Pancreas (tissue), 10 donors: Measurements from ENCODE around the gene LUM. TPM values are rescaled to one million over a fixed set of nuclear protein-coding genes. Genes with fewer than 3 reads are reported as not detected.
A peak's percentile ranks its signal among the peaks of the same experiment; 100 is the strongest.
"Not testable (repeated sequence)": the region's sequence is repeated elsewhere in the genome, so short reads cannot be mapped to it uniquely, and the experiment has no call there.

Source experiments
- ATAC-seq, 4 donors: fragments of 200-7000 bp; cut with Tn5 transposase; one replicate each; pipeline versions ENCODE4 v1.8.0 to v1.9.1; 2020; ENCODE audit warnings: mild to moderate bottlenecking in 4 of 4, moderate library complexity in 4 of 4
- DNase-seq, 6 donors: peaks; one replicate each; pipeline ENCODE4 v3.0.0-alpha.2; 2020
- FAIRE-seq: peaks from 2 replicates; lab custom pipeline; 2012; peaks lifted over from hg19 to GRCh38; lab: Jason Lieb, UNC
- H3K27ac ChIP-seq, 4 donors: fragments of 200-600 bp; sonication (generic); 1 replicate in 3 of 4; 2 replicates in 1 of 4; pipeline versions ENCODE4 v1.5.0 to v1.8.0; 2020
- H3K27me3 ChIP-seq, 4 donors: fragments of 200-600 bp; one replicate each; pipeline ENCODE4 v1.8.0; 2021
- H3K36me3 ChIP-seq, 3 donors: fragments of 200-600 bp; sonication (generic) in 1 of 3; one replicate each; pipeline versions ENCODE4 v1.5.0 to v1.8.0; 2020 to 2021
- H3K4me1 ChIP-seq, 3 donors: fragments of 200-600 bp; one replicate each; pipeline ENCODE4 v1.8.0; 2021
- H3K4me3 ChIP-seq, 4 donors: fragments of 200-600 bp; sonication (generic) in 2 of 4; one replicate each; pipeline versions ENCODE4 v1.5.0 to v1.8.0; 2020 to 2021
- H3K9me3 ChIP-seq, 4 donors: fragments of 200-600 bp; one replicate each; pipeline ENCODE4 v1.8.0; 2021
- CTCF ChIP-seq, 4 donors: fragments of 200-600 bp; sonication (generic) in 3 of 4; IDR thresholded peaks; one replicate each; pipeline versions ENCODE4 v1.5.0 to v1.8.0; 2021; ENCODE audit warnings: antibody characterized with exemption in 4 of 4
- WGBS, 2 donors: extraction: QIAGEN DNeasy Blood & Tissue Kit; methylation state at CpG; one replicate each; pipeline ENCODE4 v1.1.7; 2013; 5-methylcytosine and 5-hydroxymethylcytosine counted together
- intact Hi-C, 3 donors: fragments of 100-400 bp; cut with DNase I; formaldehyde crosslinking; loops; one replicate each; pipeline versions ENCODE4 v1.11.1 to v1.14.2; 2022
- polyA plus RNA-seq, 2 donors: library from polyadenylated mRNA; stranded (reverse); fragments of 200-250 nt; gene quantifications; one replicate each; pipeline ENCODE4 v1.2.3, GENCODE V29; 2013
- total RNA-seq, 6 donors: library from RNA; stranded (reverse); fragmentation: NEBNext Ultra II Directional in 4 of 6; extraction: Animal tissue kit (Norgen Biotek cat#: 25700) in 4 of 6; gene quantifications; one replicate each; pipeline versions ENCODE4 v1.2.1 to v1.2.4, GENCODE V29; 2021 to 2023
- donor health status: healthy with polysubstance abuse.
- donor health status: DM: no; HTN: no; CAD: no; lungs with moderate emphysema.
- donor health status: DM: no; HTN: no; CAD: no.
- donor health status: control.
- donor health status: control.
- donor health status: Bipolar disorder and iron deficiency.
- donor health status: DM: yes; HTN: yes; CAD: no.
- donor health status: DM: no; HTN: no; CAD: no.
- donor health status: DM: no; HTN: no; CAD: no.
- donor health status: DM: yes; HTN: yes; CAD: no.

The LUM gene
- total and polyA plus RNA-seq, 8 donors: 5.1 to 164 (median 18.4) TPM

DNA sequence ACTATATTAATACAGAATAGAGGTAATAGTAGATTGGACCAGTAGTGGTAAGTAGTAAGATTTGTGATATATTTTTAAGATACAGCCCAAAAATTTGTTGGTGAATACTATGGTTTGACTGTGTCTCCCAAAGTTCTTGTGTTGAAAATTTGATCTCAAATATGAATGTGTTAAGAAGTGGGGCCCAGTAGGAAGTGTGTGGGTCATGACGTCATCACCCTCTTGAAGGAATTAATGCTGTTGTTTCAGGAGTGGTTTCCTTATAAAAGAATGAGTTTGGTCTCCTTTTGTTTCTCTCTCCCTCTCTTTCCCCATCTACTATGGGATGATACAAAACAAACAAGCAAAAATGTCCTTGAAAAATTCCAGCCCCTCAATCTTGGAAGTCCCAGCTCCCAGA, 16.3 kb downstream of the LUM start:
- H3K9me3 ChIP-seq: peaks cover 0 to 2% (median 0%) of the 10 kb centered on the region in 4 donors
- no peaks in the 10 kb centered on the region for H3K4me1 ChIP-seq
- H3K4me3 ChIP-seq: no peak overlapping the region
- ATAC-seq (no peak), DNase-seq (no peak), FAIRE-seq (no peak)
- no peaks in the 10 kb centered on the region for H3K27me3 ChIP-seq
- 67% methylated on average over 1 of the region's 1 CpG for WGBS, 2 donors
- TF ChIP-seq CTCF (IDR thresholded peaks at IDR 0.05): no peak
- no peaks in the 10 kb centered on the region for H3K36me3 ChIP-seq
- no peak overlapping the region for H3K27ac ChIP-seq
- intact Hi-C loops: no loop called here

GRCh38 chr12:91094032-91094662, 17.1 kb downstream of the LUM start:
- H3K4me1 ChIP-seq: no peaks in the 10 kb centered on the region
- no peaks in the 10 kb centered on the region for H3K27me3 ChIP-seq
- ATAC-seq (no peak), FAIRE-seq (peak; percentile 20), DNase-seq (no peak)
- TF ChIP-seq CTCF (IDR thresholded peaks at IDR 0.05): no peak
- H3K27ac ChIP-seq: no peak overlapping the region
- peaks cover 0 to 2% (median 0%) of the 10 kb centered on the region in 4 donors for H3K9me3 ChIP-seq
- intact Hi-C loops: no loop called here
- H3K36me3 ChIP-seq: no peaks in the 10 kb centered on the region
- no peak overlapping the region for H3K4me3 ChIP-seq

GRCh38 chr12:91093341-91093740, 18.0 kb downstream of the LUM start:
- Histone ChIP-seq H3K36me3 (no peaks in the 10 kb centered on the region), H3K4me1 (no peaks in the 10 kb centered on the region), H3K4me3 (no peak overlapping the region), H3K27ac (no peak overlapping the region), H3K27me3 (no peaks in the 10 kb centered on the region), H3K9me3 (peaks cover 0 to 2% (median 0%) of the 10 kb centered on the region in 4 donors)
- 79 to 83% methylated on average over 4 of the region's 4 CpGs for WGBS, 2 donors
- no peak for FAIRE-seq
- TF ChIP-seq CTCF (IDR thresholded peaks at IDR 0.05): no peak
- no peak for DNase-seq
- no peak for ATAC-seq
- intact Hi-C loops: no loop called here

- TF ChIP-seq CTCF (IDR thresholded peaks at IDR 0.05): no peak
- FAIRE-seq: no peak
- intact Hi-C loops: no loop called here
- DNase-seq: no peak
- H3K27ac ChIP-seq: no peak overlapping the region
- peaks cover 0 to 2% (median 0%) of the 10 kb centered on the region in 4 donors for H3K9me3 ChIP-seq
- no peaks in the 10 kb centered on the region for H3K4me1 ChIP-seq
- H3K4me3 ChIP-seq: no peak overlapping the region
- no peak for ATAC-seq
- H3K27me3 ChIP-seq: no peaks in the 10 kb centered on the region
- H3K36me3 ChIP-seq: no peaks in the 10 kb centered on the region
- 59 to 74% methylated on average over 6 of the region's 6 CpGs for WGBS, 2 donors
Observed at GRCh38 chr12:91091916-91092715, 19.2 kb downstream of the LUM start.

- H3K27ac ChIP-seq, ATAC-seq, H3K36me3 ChIP-seq, H3K4me1 ChIP-seq, H3K9me3 ChIP-seq, H3K4me3 ChIP-seq, intact Hi-C loops, H3K27me3 ChIP-seq, DNase-seq, FAIRE-seq: not testable (repeated sequence)
- 64 to 70% methylated on average over 2 of the region's 2 CpGs for WGBS, 2 donors
Observed at GRCh38 chr12:91089953-91090352, 21.3 kb downstream of the LUM start.
